HEK293T (cell line): ENCODE results near the gene MAP2K5.

ENCODE experiments used
- BHLHE40 ChIP-seq: fragments of 450-650 bp; IDR thresholded peaks from 2 replicates; pipeline ENCODE4 v1.6.1; 2016; ENCODE audit warnings: mild to moderate bottlenecking, moderate library complexity, borderline replicate concordance
- CTBP1 ChIP-seq: fragments of 450-650 bp; IDR thresholded peaks from 2 replicates; pipeline ENCODE4 v1.6.1; 2016; ENCODE audit warnings: borderline replicate concordance
- ELF4 ChIP-seq: fragments of 450-650 bp; IDR thresholded peaks from 2 replicates; pipeline ENCODE4 v1.6.1; 2017; ENCODE audit warnings: antibody characterized with exemption
- FOXM1 ChIP-seq: fragments of 450-650 bp; IDR thresholded peaks from 2 replicates; pipeline ENCODE4 v1.6.1; 2017; ENCODE audit warnings: mild to moderate bottlenecking, borderline replicate concordance
- L3MBTL2 ChIP-seq: fragments of 450-650 bp; conservative IDR thresholded peaks from 2 replicates; pipeline ENCODE4 v1.6.1; 2016; ENCODE audit warnings: mild to moderate bottlenecking
- LEF1 ChIP-seq: fragments of 450-650 bp; IDR thresholded peaks from 2 replicates; pipeline ENCODE4 v1.6.1; 2017; ENCODE audit warnings: mild to moderate bottlenecking, borderline replicate concordance
- NFRKB ChIP-seq: fragments of 450-650 bp; IDR thresholded peaks from 2 replicates; pipeline ENCODE4 v1.6.1; 2016; ENCODE audit warnings: mild to moderate bottlenecking, moderate library complexity
- SP1 ChIP-seq: fragments of 450-650 bp; IDR thresholded peaks from 2 replicates; pipeline ENCODE4 v1.6.1; 2017
- SUZ12 ChIP-seq: fragments of 450-650 bp; IDR thresholded peaks from 2 replicates; pipeline ENCODE4 v1.6.1; 2016; ENCODE audit warnings: mild to moderate bottlenecking
- TARDBP ChIP-seq: fragments of 450-650 bp; IDR thresholded peaks from 2 replicates; pipeline ENCODE4 v1.6.1; 2016
- ZNF384 ChIP-seq: fragments of 450-650 bp; IDR thresholded peaks from 2 replicates; pipeline ENCODE4 v1.6.1; 2016

GRCh38 chr15:67838789-67839332 is 296.4 kb downstream of the MAP2K5 start:
- no peak for TF ChIP-seq BHLHE40
- TF ChIP-seq SP1: no peak
- no peak for TF ChIP-seq TARDBP
- TF ChIP-seq ZNF384: no peak
- TF ChIP-seq ELF4: no peak
- no peak for TF ChIP-seq NFRKB
- TF ChIP-seq SUZ12: no peak
- no peak for TF ChIP-seq L3MBTL2
- TF ChIP-seq LEF1: no peak
- TF ChIP-seq CTBP1: no peak
- no peak for TF ChIP-seq FOXM1
